HCT116 (cell line): Measurements from ENCODE around the gene KSR2.

ENCODE experiments used
- ATF3 ChIP-seq: IDR thresholded peaks from 2 replicates; pipeline ENCODE4 v1.6.1; 2012
- EZH2 ChIP-seq: fragments of 200-600 bp; sonication (generic); IDR thresholded peaks from 2 replicates; pipeline ENCODE4 v1.6.1; 2017; ENCODE audit warnings: antibody characterized with exemption, mixed run types
- JUND ChIP-seq: IDR thresholded peaks from 2 replicates; pipeline ENCODE4 v1.6.1; 2012
- MAX ChIP-seq: IDR thresholded peaks from 2 replicates; pipeline ENCODE4 v1.6.1; 2012
- POLR2A ChIP-seq: IDR thresholded peaks from 2 replicates; pipeline ENCODE4 v1.7.0; 2011; ENCODE audit warnings: borderline replicate concordance; ENCODE audit not compliant: insufficient read depth, insufficient read length; ENCODE audit errors: extremely low read depth
- POLR2AphosphoS5 ChIP-seq: IDR thresholded peaks from 2 replicates; pipeline ENCODE4 v1.6.1; 2011; ENCODE audit warnings: mild to moderate bottlenecking, low read depth, low read length, moderate library complexity
- RAD21 ChIP-seq: IDR thresholded peaks from 2 replicates; pipeline ENCODE4 v1.6.1; 2012; ENCODE audit warnings: low read depth, mild to moderate bottlenecking
- SP1 ChIP-seq: IDR thresholded peaks from 2 replicates; pipeline ENCODE4 v1.6.1; 2012; ENCODE audit warnings: low read depth
- ZFX ChIP-seq: fragments of 450-650 bp; IDR thresholded peaks from 2 replicates; pipeline ENCODE4 v1.6.1; 2017
- TF ChIP-seq, protein P1 (sequence below), 3 experiments: fragments of 200-600 bp in 1 of 3; sonication (generic) in 1 of 3; IDR thresholded peaks in 2 of 3; conservative IDR thresholded peaks in 1 of 3; 2 replicates each; pipeline ENCODE4 v1.5.1; 2012 to 2017; ENCODE audit warnings: low read depth in 2 of 3, low read length in 2 of 3, antibody characterized with exemption in 1 of 3, borderline replicate concordance in 1 of 3, control low read depth in 1 of 3, mild to moderate bottlenecking in 1 of 3, mixed read lengths in 1 of 3, mixed run types in 1 of 3, moderate library complexity in 1 of 3; ENCODE audit not compliant: insufficient read depth in 1 of 3

DNA sequence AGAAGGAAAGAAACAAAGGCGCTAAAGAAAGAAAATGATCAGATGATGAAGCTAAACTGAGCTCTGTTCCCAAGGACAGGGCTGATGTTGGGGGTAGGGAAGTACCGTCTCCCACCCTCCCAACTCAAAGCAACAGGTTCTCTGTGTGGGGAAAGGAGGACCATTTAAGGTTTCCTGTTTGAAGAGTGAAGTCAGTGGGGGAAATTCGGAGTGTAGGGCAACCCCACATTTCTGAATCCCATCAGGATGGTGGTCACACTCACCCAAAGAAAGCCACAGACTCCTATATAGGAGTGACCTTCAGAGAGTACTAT, 131.1 kb downstream of the KSR2 start:
- TF ChIP-seq, protein P1, sequence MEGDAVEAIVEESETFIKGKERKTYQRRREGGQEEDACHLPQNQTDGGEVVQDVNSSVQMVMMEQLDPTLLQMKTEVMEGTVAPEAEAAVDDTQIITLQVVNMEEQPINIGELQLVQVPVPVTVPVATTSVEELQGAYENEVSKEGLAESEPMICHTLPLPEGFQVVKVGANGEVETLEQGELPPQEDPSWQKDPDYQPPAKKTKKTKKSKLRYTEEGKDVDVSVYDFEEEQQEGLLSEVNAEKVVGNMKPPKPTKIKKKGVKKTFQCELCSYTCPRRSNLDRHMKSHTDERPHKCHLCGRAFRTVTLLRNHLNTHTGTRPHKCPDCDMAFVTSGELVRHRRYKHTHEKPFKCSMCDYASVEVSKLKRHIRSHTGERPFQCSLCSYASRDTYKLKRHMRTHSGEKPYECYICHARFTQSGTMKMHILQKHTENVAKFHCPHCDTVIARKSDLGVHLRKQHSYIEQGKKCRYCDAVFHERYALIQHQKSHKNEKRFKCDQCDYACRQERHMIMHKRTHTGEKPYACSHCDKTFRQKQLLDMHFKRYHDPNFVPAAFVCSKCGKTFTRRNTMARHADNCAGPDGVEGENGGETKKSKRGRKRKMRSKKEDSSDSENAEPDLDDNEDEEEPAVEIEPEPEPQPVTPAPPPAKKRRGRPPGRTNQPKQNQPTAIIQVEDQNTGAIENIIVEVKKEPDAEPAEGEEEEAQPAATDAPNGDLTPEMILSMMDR (IDR thresholded peaks at IDR 0.05 in 2 of 3, conservative IDR thresholded peaks at IDR 0.05 in 1 of 3; ENCODE audit: borderline replicate concordance in 1 of 3, insufficient read depth in 1 of 3, low read depth in 2 of 3, low read length in 2 of 3): no peak
- no peak for TF ChIP-seq ATF3
- TF ChIP-seq POLR2A: no peak
- no peak for TF ChIP-seq ZFX
- TF ChIP-seq EZH2: no peak
- no peak for TF ChIP-seq RAD21
- TF ChIP-seq MAX: no peak
- no peak for TF ChIP-seq JUND
- TF ChIP-seq SP1: no peak
- no peak for TF ChIP-seq POLR2AphosphoS5
